ENCODE measurements around the gene SLC25A45.

The SLC25A45 gene

DNA sequence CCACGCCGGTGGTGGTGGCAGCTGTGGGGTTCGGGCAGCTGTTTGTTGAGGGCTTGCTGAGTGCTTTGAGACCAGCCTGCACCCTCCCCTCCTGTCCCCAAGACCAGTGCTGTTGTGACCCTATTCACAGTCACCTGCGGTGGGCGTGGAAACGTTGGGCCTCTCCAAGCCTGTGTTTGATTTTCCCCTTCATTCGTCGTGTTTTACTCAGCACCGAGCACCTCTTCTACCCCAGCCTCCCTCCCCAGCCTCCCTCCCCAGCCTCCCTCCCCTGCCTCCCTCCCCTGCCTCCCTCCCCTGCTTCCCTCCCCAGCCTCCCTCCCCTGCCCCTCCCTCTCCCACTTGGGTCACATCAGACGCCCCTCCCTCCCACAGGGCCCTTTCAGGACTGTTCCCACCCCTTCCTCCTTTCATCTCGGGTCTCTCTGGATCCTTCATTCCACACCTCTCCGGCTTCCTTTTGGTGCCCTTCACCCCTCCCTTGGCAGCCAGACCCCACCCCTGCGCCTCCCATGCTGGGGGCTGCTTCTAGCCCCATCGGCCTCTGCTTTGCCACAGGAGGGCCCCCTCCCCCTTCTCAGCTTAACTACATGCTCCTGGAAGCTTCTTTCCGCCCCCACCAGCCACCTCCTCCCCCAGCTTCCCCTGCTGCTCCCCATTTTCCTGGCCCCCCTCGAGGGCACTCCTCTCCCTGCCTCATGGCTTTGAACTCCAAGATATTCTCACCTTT is 18.8 kb upstream of the SLC25A45 start:
- no peak overlapping the region for H2AK5ac ChIP-seq (ENCODE audit: low read length)
- no peaks in the 10 kb centered on the region for H3K79me1 ChIP-seq (ENCODE audit: low read length)
- no peak for DNase-seq
- H4K8ac ChIP-seq (ENCODE audit: low read depth, low read length), result no peak overlapping the region
- H3K4me1 ChIP-seq (ENCODE audit: control insufficient read depth in 1 of 2, insufficient read depth in 2 of 2, low read length in 2 of 2), result no peaks in the 10 kb centered on the region
- peaks cover 68 to 71% of the 10 kb centered on the region in 2 experiments for H3K36me3 ChIP-seq (ENCODE audit: control insufficient read depth in 1 of 2, insufficient read depth in 2 of 2, low read length in 2 of 2)
- H3K4me2 ChIP-seq (ENCODE audit: low read length), result no peak overlapping the region
- no peak overlapping the region for H2BK120ac ChIP-seq (ENCODE audit: insufficient read depth, low read length, poor library complexity)
- H4K12ac ChIP-seq (ENCODE audit: low read depth, low read length), result no peak overlapping the region
- H2AFZ ChIP-seq (ENCODE audit: insufficient read depth, low read length, poor library complexity), result no peak overlapping the region
- H3K4ac ChIP-seq (ENCODE audit: low read depth, low read length), result no peak overlapping the region
- H3K9ac ChIP-seq (ENCODE audit: low read length), result no peak overlapping the region
- no peak overlapping the region for H3K18ac ChIP-seq (ENCODE audit: low read length)
- no peak overlapping the region for H2BK5ac ChIP-seq (ENCODE audit: low read depth, low read length, poor library complexity)
- WGBS (ENCODE audit: extremely low coverage, insufficient coverage, insufficient read length), result no CpG with 5 or more reads among the region's 16 CpGs
- no peak overlapping the region for H3K14ac ChIP-seq (ENCODE audit: low read length)
- H4K91ac ChIP-seq (ENCODE audit: low read depth, low read length), result no peak overlapping the region
- H3K4me3 ChIP-seq (ENCODE audit: low read depth, low read length), result no peak overlapping the region
- no peak overlapping the region for H2BK12ac ChIP-seq (ENCODE audit: low read length)
- no peak overlapping the region for H3K23ac ChIP-seq (ENCODE audit: low read length)
- peaks cover 3% of the 10 kb centered on the region for H3K9me3 ChIP-seq (ENCODE audit: insufficient read depth, low read depth, low read length)
- H3K27ac ChIP-seq (ENCODE audit: low read depth, low read length), result no peak overlapping the region
- H3K79me2 ChIP-seq (ENCODE audit: control insufficient read depth, insufficient read depth, low read length, poor library complexity), result no peaks in the 10 kb centered on the region
- H3K27me3 ChIP-seq (ENCODE audit: insufficient read depth, low read length), result no peaks in the 10 kb centered on the region

GRCh38 chr11:65400307-65401072 is 18.0 kb upstream of the SLC25A45 start:
- H4K91ac ChIP-seq (ENCODE audit: low read depth, low read length), result no peak overlapping the region
- WGBS (ENCODE audit: extremely low coverage, insufficient coverage, insufficient read length), result no CpG with 5 or more reads among the region's 17 CpGs
- no peak overlapping the region for H3K14ac ChIP-seq (ENCODE audit: low read length)
- H3K9me3 ChIP-seq (ENCODE audit: insufficient read depth, low read depth, low read length), result peaks cover 3% of the 10 kb centered on the region
- H3K4me3 ChIP-seq (ENCODE audit: low read depth, low read length), result no peak overlapping the region
- no peak overlapping the region for H3K23ac ChIP-seq (ENCODE audit: low read length)
- no peak overlapping the region for H2BK5ac ChIP-seq (ENCODE audit: low read depth, low read length, poor library complexity)
- no peak overlapping the region for H3K27ac ChIP-seq (ENCODE audit: low read depth, low read length)
- H3K4ac ChIP-seq (ENCODE audit: low read depth, low read length), result no peak overlapping the region
- H3K9ac ChIP-seq (ENCODE audit: low read length), result no peak overlapping the region
- H3K27me3 ChIP-seq (ENCODE audit: insufficient read depth, low read length), result no peaks in the 10 kb centered on the region
- no peaks in the 10 kb centered on the region for H3K79me2 ChIP-seq (ENCODE audit: control insufficient read depth, insufficient read depth, low read length, poor library complexity)
- no peak overlapping the region for H2AFZ ChIP-seq (ENCODE audit: insufficient read depth, low read length, poor library complexity)
- H3K36me3 ChIP-seq (ENCODE audit: control insufficient read depth in 1 of 2, insufficient read depth in 2 of 2, low read length in 2 of 2), result peaks cover 75 to 76% of the 10 kb centered on the region in 2 experiments
- no peak overlapping the region for H2BK120ac ChIP-seq (ENCODE audit: insufficient read depth, low read length, poor library complexity)
- no peak overlapping the region for H4K8ac ChIP-seq (ENCODE audit: low read depth, low read length)
- no peak overlapping the region for H3K4me2 ChIP-seq (ENCODE audit: low read length)
- no peak overlapping the region for H2BK12ac ChIP-seq (ENCODE audit: low read length)
- no peak overlapping the region for H3K18ac ChIP-seq (ENCODE audit: low read length)
- no peak overlapping the region for H2AK5ac ChIP-seq (ENCODE audit: low read length)
- H4K12ac ChIP-seq (ENCODE audit: low read depth, low read length), result no peak overlapping the region
- no peaks in the 10 kb centered on the region for H3K79me1 ChIP-seq (ENCODE audit: low read length)
- no peaks in the 10 kb centered on the region for H3K4me1 ChIP-seq (ENCODE audit: control insufficient read depth in 1 of 2, insufficient read depth in 2 of 2, low read length in 2 of 2)
- no peak for DNase-seq

DNA sequence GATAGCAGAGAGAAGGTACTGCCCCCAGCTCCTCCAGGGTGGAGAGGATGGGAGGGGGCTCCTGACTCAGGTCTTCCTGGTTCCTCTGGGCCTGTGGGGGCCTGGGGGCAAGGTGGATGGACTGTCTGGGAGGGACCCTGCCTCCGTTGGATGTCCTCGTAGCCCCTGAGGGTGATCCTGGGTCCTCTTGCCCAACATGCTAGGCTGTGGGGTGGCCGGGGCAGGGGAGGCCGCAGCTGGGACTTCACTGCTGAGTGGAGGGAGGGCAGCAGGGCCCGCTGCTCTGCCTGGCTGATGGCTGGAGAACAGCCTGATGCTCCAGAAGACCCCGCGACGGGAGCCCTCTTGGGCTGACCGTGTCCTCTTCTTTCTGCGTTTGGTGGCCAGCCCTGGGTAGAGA is 17.4 kb upstream of the SLC25A45 start:
- H3K27me3 ChIP-seq (ENCODE audit: insufficient read depth, low read length), result no peaks in the 10 kb centered on the region
- no peak overlapping the region for H2AK5ac ChIP-seq (ENCODE audit: low read length)
- H3K4me1 ChIP-seq (ENCODE audit: control insufficient read depth in 1 of 2, insufficient read depth in 2 of 2, low read length in 2 of 2), result no peaks in the 10 kb centered on the region
- H4K12ac ChIP-seq (ENCODE audit: low read depth, low read length), result no peak overlapping the region
- H3K9ac ChIP-seq (ENCODE audit: low read length), result no peak overlapping the region
- H3K23ac ChIP-seq (ENCODE audit: low read length), result no peak overlapping the region
- no peak overlapping the region for H3K14ac ChIP-seq (ENCODE audit: low read length)
- H3K79me1 ChIP-seq (ENCODE audit: low read length), result no peaks in the 10 kb centered on the region
- no peaks in the 10 kb centered on the region for H3K79me2 ChIP-seq (ENCODE audit: control insufficient read depth, insufficient read depth, low read length, poor library complexity)
- H3K27ac ChIP-seq (ENCODE audit: low read depth, low read length), result no peak overlapping the region
- H4K8ac ChIP-seq (ENCODE audit: low read depth, low read length), result no peak overlapping the region
- no CpG with 5 or more reads among the region's 10 CpGs for WGBS (ENCODE audit: extremely low coverage, insufficient coverage, insufficient read length)
- H2AFZ ChIP-seq (ENCODE audit: insufficient read depth, low read length, poor library complexity), result no peak overlapping the region
- H4K91ac ChIP-seq (ENCODE audit: low read depth, low read length), result no peak overlapping the region
- no peak overlapping the region for H2BK12ac ChIP-seq (ENCODE audit: low read length)
- H2BK120ac ChIP-seq (ENCODE audit: insufficient read depth, low read length, poor library complexity), result no peak overlapping the region
- peaks cover under 1% of the 10 kb centered on the region for H3K9me3 ChIP-seq (ENCODE audit: insufficient read depth, low read depth, low read length)
- H3K18ac ChIP-seq (ENCODE audit: low read length), result no peak overlapping the region
- peaks cover 72 to 74% of the 10 kb centered on the region in 2 experiments for H3K36me3 ChIP-seq (ENCODE audit: control insufficient read depth in 1 of 2, insufficient read depth in 2 of 2, low read length in 2 of 2)
- no peak for DNase-seq
- H2BK5ac ChIP-seq (ENCODE audit: low read depth, low read length, poor library complexity), result no peak overlapping the region
- H3K4ac ChIP-seq (ENCODE audit: low read depth, low read length), result no peak overlapping the region
- H3K4me2 ChIP-seq (ENCODE audit: low read length), result no peak overlapping the region
- no peak overlapping the region for H3K4me3 ChIP-seq (ENCODE audit: low read depth, low read length)

GRCh38 chr11:65399249-65399648 is 16.8 kb upstream of the SLC25A45 start:
- no peak overlapping the region for H2AK5ac ChIP-seq (ENCODE audit: low read length)
- H2BK12ac ChIP-seq (ENCODE audit: low read length), result no peak overlapping the region
- no peak overlapping the region for H3K18ac ChIP-seq (ENCODE audit: low read length)
- no peaks in the 10 kb centered on the region for H3K9me3 ChIP-seq (ENCODE audit: insufficient read depth, low read depth, low read length)
- H3K4me2 ChIP-seq (ENCODE audit: low read length), result no peak overlapping the region
- no peaks in the 10 kb centered on the region for H3K27me3 ChIP-seq (ENCODE audit: insufficient read depth, low read length)
- no peak overlapping the region for H3K27ac ChIP-seq (ENCODE audit: low read depth, low read length)
- H3K4me1 ChIP-seq (ENCODE audit: control insufficient read depth in 1 of 2, insufficient read depth in 2 of 2, low read length in 2 of 2), result no peaks in the 10 kb centered on the region
- H2BK120ac ChIP-seq (ENCODE audit: insufficient read depth, low read length, poor library complexity), result no peak overlapping the region
- H4K91ac ChIP-seq (ENCODE audit: low read depth, low read length), result no peak overlapping the region
- H3K79me2 ChIP-seq (ENCODE audit: control insufficient read depth, insufficient read depth, low read length, poor library complexity), result no peaks in the 10 kb centered on the region
- no peak overlapping the region for H3K9ac ChIP-seq (ENCODE audit: low read length)
- H2BK5ac ChIP-seq (ENCODE audit: low read depth, low read length, poor library complexity), result no peak overlapping the region
- no peak overlapping the region for H4K12ac ChIP-seq (ENCODE audit: low read depth, low read length)
- no peak overlapping the region for H3K4me3 ChIP-seq (ENCODE audit: low read depth, low read length)
- no CpG with 5 or more reads among the region's 13 CpGs for WGBS (ENCODE audit: extremely low coverage, insufficient coverage, insufficient read length)
- H3K23ac ChIP-seq (ENCODE audit: low read length), result no peak overlapping the region
- H3K36me3 ChIP-seq (ENCODE audit: control insufficient read depth in 1 of 2, insufficient read depth in 2 of 2, low read length in 2 of 2), result peaks cover 72 to 74% of the 10 kb centered on the region in 2 experiments
- DNase-seq, result no peak
- no peak overlapping the region for H2AFZ ChIP-seq (ENCODE audit: insufficient read depth, low read length, poor library complexity)
- no peak overlapping the region for H3K14ac ChIP-seq (ENCODE audit: low read length)
- no peak overlapping the region for H4K8ac ChIP-seq (ENCODE audit: low read depth, low read length)
- no peak overlapping the region for H3K4ac ChIP-seq (ENCODE audit: low read depth, low read length)
- H3K79me1 ChIP-seq (ENCODE audit: low read length), result no peaks in the 10 kb centered on the region

Measured in trophoblast cell (in vitro differentiated cells and primary cell).